A549 (cell line): ENCODE measurements around the gene PATL2. TPM values are rescaled to one million over a fixed set of nuclear protein-coding genes. Genes with fewer than 3 reads are reported as not detected.

ENCODE experiments used
- ATAC-seq, 2 experiments: fragments of 200-7000 bp in 1 of 2; fragments of >200 bp in 1 of 2; cut with Nextera tagmentation in 1 of 2; cut with Tn5 transposase in 1 of 2; 3 replicates each; pipeline versions ENCODE4 v1.8.0 to v1.9.1; 2018 to 2020; ENCODE audit warnings: mild to moderate bottlenecking in 1 of 2, moderate library complexity in 1 of 2
- CTCF ChIA-PET: fragments of 300-600 bp; sonication (Branson Sonifier 250); formaldehyde crosslinking; extraction: SDS; loops from one replicate; lab custom pipeline; 2021; ENCODE audit warnings: antibody characterized with exemption, inconsistent platforms; lab: Yijun Ruan, JAX
- POLR2A ChIA-PET: fragments of 350-600 bp; formaldehyde crosslinking; extraction: SDS; loops from one replicate; lab custom pipeline; 2021; ENCODE audit warnings: antibody characterized with exemption, inconsistent platforms; lab: Yijun Ruan, JAX
- DNase-seq, 2 experiments: peaks; one replicate each; pipeline versions ENCODE4 v3.0.0 to v3.0.0-alpha.2; 2011 to 2016; ENCODE audit warnings: low read depth in 1 of 2, low spot score in 1 of 2
- FAIRE-seq: peaks from 2 replicates; lab custom pipeline; 2011; peaks lifted over from hg19 to GRCh38; lab: Jason Lieb, UNC
- H3K27ac ChIP-seq, 2 experiments: fragments of >200 bp; sonication (Bioruptor Twin); formaldehyde crosslinking; 3 replicates each; pipeline ENCODE4 v1.5.1; 2016 to 2017
- H3K4me1 ChIP-seq: fragments of >200 bp; sonication (Bioruptor Twin); formaldehyde crosslinking; 3 replicates; pipeline ENCODE4 v1.6.1; 2016
- H3K4me2 ChIP-seq: fragments of >200 bp; sonication (Bioruptor Twin); formaldehyde crosslinking; 3 replicates; pipeline ENCODE4 v1.6.1; 2016
- H3K4me3 ChIP-seq: fragments of >200 bp; sonication (Bioruptor Twin); formaldehyde crosslinking; 3 replicates; pipeline ENCODE4 v1.5.1; 2016
- H3K9me3 ChIP-seq: fragments of >200 bp; sonication (Bioruptor Twin); formaldehyde crosslinking; 3 replicates; pipeline ENCODE4 v1.6.1; 2016
- CEBPB ChIP-seq, 2 experiments: fragments of >200 bp in 1 of 2; sonication (Bioruptor Twin) in 1 of 2; formaldehyde crosslinking in 1 of 2; IDR thresholded peaks; 2 replicates each; pipeline ENCODE4 v1.6.1; 2012 to 2016
- CHD4 ChIP-seq: fragments of 200-600 bp; sonication (generic); IDR thresholded peaks from 2 replicates; pipeline ENCODE4 v1.6.1; 2016; ENCODE audit warnings: antibody characterized with exemption, mild to moderate bottlenecking, borderline replicate concordance
- EHF ChIP-seq: fragments of 250-450 bp; sonication (Bioruptor Pico); IDR thresholded peaks from 2 replicates; pipeline ENCODE4 v1.5.0; 2020; ENCODE audit warnings: mild to moderate bottlenecking
- EHMT2 ChIP-seq: fragments of 200-600 bp; sonication (generic); IDR thresholded peaks from 2 replicates; pipeline ENCODE4 v1.6.1; 2016; ENCODE audit warnings: antibody characterized with exemption, low read depth, mild to moderate bottlenecking, moderate library complexity
- EP300 ChIP-seq, 2 experiments: fragments of >200 bp; sonication (Bioruptor Twin); formaldehyde crosslinking; IDR thresholded peaks; 2 replicates in 1 of 2; 3 replicates in 1 of 2; pipeline ENCODE4 v1.6.1; 2016 to 2017
- ESRRA ChIP-seq: fragments of 150-350 bp; IDR thresholded peaks from 2 replicates; pipeline ENCODE4 v1.6.1; 2014; ENCODE audit warnings: mild to moderate bottlenecking, low read length, borderline replicate concordance
- FOSL2 ChIP-seq, 2 experiments: fragments of 450-650 bp in 1 of 2; fragments of >200 bp in 1 of 2; sonication (Bioruptor Twin) in 1 of 2; formaldehyde crosslinking; IDR thresholded peaks; 2 replicates each; pipeline versions ENCODE4 v1.5.0 to v1.6.1; 2016 to 2020; ENCODE audit warnings: mild to moderate bottlenecking in 1 of 2, moderate library complexity in 1 of 2
- HDAC2 ChIP-seq: fragments of 200-600 bp; sonication (generic); IDR thresholded peaks from 2 replicates; pipeline ENCODE4 v1.6.1; 2016
- HEYL ChIP-seq: fragments of 250-450 bp; sonication (Bioruptor Pico); IDR thresholded peaks from 2 replicates; pipeline ENCODE4 v1.8.0; 2021; ENCODE audit warnings: mild to moderate bottlenecking, moderate library complexity
- HOXB5 ChIP-seq: fragments of 250-450 bp; sonication (Bioruptor Pico); IDR thresholded peaks from 2 replicates; pipeline ENCODE4 v1.5.0; 2020; ENCODE audit warnings: mild to moderate bottlenecking, moderate library complexity
- JUN ChIP-seq, 2 experiments: fragments of >200 bp; sonication (Bioruptor Twin); formaldehyde crosslinking; IDR thresholded peaks; 2 replicates in 1 of 2; 3 replicates in 1 of 2; pipeline ENCODE4 v1.6.1; 2016 to 2017
- KDM1A ChIP-seq: fragments of 200-600 bp; sonication (generic); IDR thresholded peaks from 2 replicates; pipeline ENCODE4 v1.6.1; 2016; ENCODE audit warnings: low read depth, mild to moderate bottlenecking
- MAX ChIP-seq: IDR thresholded peaks from 2 replicates; pipeline ENCODE4 v1.6.1; 2012
- MAZ ChIP-seq: fragments of 150-350 bp; IDR thresholded peaks from 2 replicates; pipeline ENCODE4 v1.6.1; 2014; ENCODE audit warnings: antibody characterized with exemption, low read depth, low read length, borderline replicate concordance
- NFE2L2 ChIP-seq: fragments of 150-350 bp; conservative IDR thresholded peaks from 2 replicates; pipeline ENCODE4 v1.6.1; 2014; ENCODE audit warnings: low read length
- PBX3 ChIP-seq: IDR thresholded peaks from 2 replicates; pipeline ENCODE4 v1.6.1; 2012
- RAD21 ChIP-seq, 2 experiments: fragments of >200 bp in 1 of 2; sonication (Bioruptor Twin) in 1 of 2; formaldehyde crosslinking in 1 of 2; IDR thresholded peaks in 1 of 2; conservative IDR thresholded peaks in 1 of 2; 2 replicates in 1 of 2; 3 replicates in 1 of 2; pipeline ENCODE4 v1.6.1; 2012 to 2018; ENCODE audit warnings: inconsistent platforms in 1 of 2
- RARB ChIP-seq: fragments of 250-450 bp; sonication (Bioruptor Pico); IDR thresholded peaks from 2 replicates; pipeline ENCODE4 v1.8.0; 2021; ENCODE audit warnings: mild to moderate bottlenecking, moderate library complexity
- RCOR1 ChIP-seq: fragments of 150-350 bp; IDR thresholded peaks from 2 replicates; pipeline ENCODE4 v1.6.1; 2014; ENCODE audit warnings: antibody characterized with exemption, low read length, low read depth
- RFX5 ChIP-seq: fragments of 450-650 bp; IDR thresholded peaks from 2 replicates; pipeline ENCODE4 v1.7.1; 2014; ENCODE audit warnings: antibody characterized with exemption, mild to moderate bottlenecking, moderate library complexity
- SMC3 ChIP-seq: fragments of >200 bp; sonication (Bioruptor Twin); formaldehyde crosslinking; IDR thresholded peaks from 3 replicates; pipeline ENCODE4 v1.6.1; 2018; ENCODE audit warnings: inconsistent platforms
- TFCP2L1 ChIP-seq: fragments of 250-450 bp; sonication (Bioruptor Pico); IDR thresholded peaks from 2 replicates; pipeline ENCODE4 v1.5.0; 2021; ENCODE audit warnings: mild to moderate bottlenecking
- TP53 ChIP-seq: fragments of 250-450 bp; sonication (Bioruptor Pico); IDR thresholded peaks from 2 replicates; pipeline ENCODE4 v1.5.0; 2021; ENCODE audit warnings: mild to moderate bottlenecking, moderate library complexity
- ZFP36 ChIP-seq: fragments of 450-650 bp; IDR thresholded peaks from 2 replicates; pipeline ENCODE4 v1.6.1; 2014; ENCODE audit warnings: borderline replicate concordance; ENCODE audit not compliant: partially characterized antibody
- WGBS: methylation state at CpG from one replicate; pipeline ENCODE4 v1.1.6; 2017; ENCODE audit errors: missing lambda C conversion rate; 5-methylcytosine and 5-hydroxymethylcytosine counted together
- polyA plus RNA-seq, 4 experiments: library from polyadenylated mRNA; depleted of rRNA in 3 of 4; stranded (reverse); fragments of >200 nt; fragmentation: RNase III in 1 of 4; extraction: RNeasy Plus Mini Kit Qiagen cat#74134 plus additional on column Dnase treatment in 1 of 4; gene quantifications; 2 replicates in 3 of 4; 3 replicates in 1 of 4; pipeline ENCODE4 v1.2.3, GENCODE V29; 2011 to 2017

The PATL2 gene
- polyA plus RNA-seq, 2 of the 4 experiments (the other 2 are of a cell fraction), result 0.12 to 0.26 TPM

DNA sequence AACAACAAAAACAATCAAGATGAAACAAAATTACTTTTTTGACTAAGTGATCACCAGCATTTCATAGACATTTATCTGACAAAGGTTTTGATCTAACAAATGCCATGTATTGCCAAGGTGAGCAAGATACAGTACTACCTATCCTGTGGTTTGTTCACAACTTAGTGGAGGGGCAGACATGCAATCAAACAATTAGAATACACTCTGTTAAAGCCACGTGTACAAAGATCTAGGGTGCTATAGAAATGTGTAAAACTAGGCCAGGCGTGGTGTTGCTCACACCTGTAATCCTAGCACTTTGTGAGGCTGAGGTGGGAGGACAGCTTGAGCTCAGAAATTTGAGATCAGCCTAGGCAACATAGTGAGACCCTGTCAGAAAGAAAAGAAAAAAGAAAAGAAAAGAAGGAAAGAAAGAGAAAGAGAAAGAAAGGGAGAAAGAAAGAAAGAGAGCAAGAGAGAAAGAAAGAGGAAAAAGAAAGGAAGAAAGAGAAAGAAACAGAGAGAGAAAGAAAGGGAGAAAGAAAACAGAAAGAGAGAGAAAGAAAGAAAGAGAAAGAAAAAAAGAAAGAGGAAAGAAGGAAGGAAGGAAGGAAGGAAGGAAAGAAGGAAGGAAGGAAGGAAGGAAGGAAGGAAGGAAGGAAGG is 23.8 kb upstream of the PATL2 start:
- H3K27ac ChIP-seq, result no peak overlapping the region
- POLR2A ChIA-PET, result no interaction called here
- 0 out of 3 replicates have a peak, but pooled peaks cover 6% of the 10 kb centered on the region for H3K4me1 ChIP-seq
- DNase-seq (no peak), ATAC-seq (no peak), FAIRE-seq (no peak)
- H3K9me3 ChIP-seq, result no peaks in the 10 kb centered on the region
- no peak overlapping the region for H3K4me2 ChIP-seq
- no peak overlapping the region for H3K4me3 ChIP-seq
- TF ChIP-seq SMC3 (no peak), MAZ (no peak), NFE2L2 (no peak), EHF (CRISPR knock-in tag) (no peak), FOSL2 (IDR thresholded peaks at IDR 0.05) (no peak), FOSL2 (CRISPR knock-in tag; IDR thresholded peaks at IDR 0.05) (no peak), TP53 (CRISPR knock-in tag) (no peak), ESRRA (no peak), CEBPB (IDR thresholded peaks at IDR 0.05) (no peak), CHD4 (no peak), HDAC2 (no peak), EP300 (IDR thresholded peaks at IDR 0.05) (no peak), HEYL (CRISPR knock-in tag) (no peak), ZFP36 (no peak), JUN (IDR thresholded peaks at IDR 0.05) (no peak), RFX5 (no peak), TFCP2L1 (CRISPR knock-in tag) (no peak)
- TF ChIP-seq, all 56 proteins: peak for 0
- 44% methylated on average over 2 of the region's 2 CpGs for WGBS
- CTCF ChIA-PET, result interaction anchor here (0.6 to 6.0 kb wide), 5 partner anchors 21 to 185 kb away, joined by 3 to 46 read pairs (median 4); partner anchors contain the start of genes B2M and SPG11

DNA sequence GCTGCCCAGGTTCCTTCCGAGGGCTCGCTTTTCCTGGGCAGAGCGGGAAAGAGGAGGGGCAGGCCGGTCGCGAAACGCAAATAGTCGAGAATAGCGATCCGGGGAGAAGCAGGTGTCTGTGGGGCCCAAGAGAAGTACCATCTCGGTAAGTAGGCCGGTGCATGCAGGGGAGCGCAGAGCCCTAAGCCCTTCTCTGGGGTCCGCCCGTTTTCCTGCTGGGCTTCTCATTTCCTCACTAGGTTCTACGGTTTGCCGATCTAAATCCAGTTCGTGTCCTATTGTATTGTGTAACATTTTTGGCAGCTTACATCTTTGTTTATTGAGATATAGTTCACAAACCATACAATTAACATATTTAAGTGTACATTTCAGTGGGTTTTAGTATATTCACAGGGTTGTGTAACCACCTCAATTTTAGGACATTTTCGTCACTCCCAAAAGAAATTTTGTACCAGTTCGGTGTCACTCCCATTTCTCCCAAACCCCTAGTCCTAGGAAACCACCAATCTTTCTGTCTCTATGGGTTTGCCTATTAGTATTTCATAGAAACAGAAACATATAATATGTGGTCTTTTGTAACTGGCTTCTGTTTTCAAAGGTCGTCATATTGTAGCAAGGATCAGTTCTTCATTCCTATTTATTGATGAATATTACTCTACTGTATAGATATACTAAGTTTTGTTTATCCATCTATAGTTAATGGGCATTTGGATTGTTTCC is 18.4 kb upstream of the PATL2 start:
- peak overlapping the region; percentile 83 to 93 for H3K27ac ChIP-seq
- no peak for FAIRE-seq
- WGBS, result 11% methylated on average over 20 of the region's 21 CpGs

More for the DNA sequence above, 18.4 kb upstream of the PATL2 start:
- H3K9me3 ChIP-seq, result no peaks in the 10 kb centered on the region
- H3K4me1 ChIP-seq, result peaks cover 33% of the 10 kb centered on the region
- TF ChIP-seq EHMT2, result no peak
- no peak for TF ChIP-seq RAD21 (conservative IDR thresholded peaks at IDR 0.05 in 1 of 2, IDR thresholded peaks at IDR 0.05 in 1 of 2)
- TF ChIP-seq MAX, result peak; percentile 18; the same call in 1 of the 2 replicates
- TF ChIP-seq RARB (CRISPR knock-in tag), result no peak
- TF ChIP-seq KDM1A, result no peak
- TF ChIP-seq PBX3, result no peak
- no peak for TF ChIP-seq RCOR1
- TF ChIP-seq HOXB5, result no peak
- ChIA-PET CTCF (interaction anchor here (0.6 to 3.0 kb wide), 10 partner anchors 9 to 151 kb away, joined by 3 to 13 read pairs (median 5); partner anchors contain the start of gene SPG11), POLR2A (interaction anchor here (0.5 to 3.7 kb wide), 5 partner anchors 9 to 947 kb away, joined by 3 to 81 read pairs (median 5); partner anchors contain the start of genes B2M, PATL2 and SPG11)
- no peak for DNase-seq
- peak overlapping the region; percentile 78 for H3K4me2 ChIP-seq
- H3K4me3 ChIP-seq, result peak overlapping the region; percentile 58
- no peak; a peak in 2 of 6 replicates for ATAC-seq
